ENCODE data around the gene APBB2. TPM values are rescaled to one million over a fixed set of nuclear protein-coding genes. Genes with fewer than 3 reads are reported as not detected.
"Not testable (repeated sequence)": the region's sequence is repeated elsewhere in the genome, so short reads cannot be mapped to it uniquely, and the experiment has no call there.

APBB2 gene
- total RNA-seq, 3 donors from 2014 or later (not counting 1 experiment from before 2014, with no cell fraction given), result 0.38 to 0.48 TPM; not detected in 1

- Histone ChIP-seq H3K36me3 (ENCODE audit: control insufficient read depth, insufficient read depth, low read length) (no peaks in the 10 kb centered on the region), H3K4me1 (ENCODE audit: control insufficient read depth, insufficient read depth, low read length) (no peaks in the 10 kb centered on the region), H3K27me3 (ENCODE audit: control insufficient read depth, insufficient read depth, low read length) (no peaks in the 10 kb centered on the region), H3K27ac (ENCODE audit: low read length) (no peak overlapping the region), H3K9me3 (ENCODE audit: control insufficient read depth, insufficient read depth, low read length) (no peaks in the 10 kb centered on the region), H3K4me3 (ENCODE audit: low read length) (no peak overlapping the region)
- H3K27ac Mint-ChIP-seq, result no peak overlapping the region
- 92% methylated on average over 4 of the region's 4 CpGs for WGBS (ENCODE audit: insufficient coverage)
- H3K27me3 Mint-ChIP-seq (ENCODE audit: low read depth in 2 of 2), result peaks cover 0 to 4% of the 10 kb centered on the region in 2 donors
- H3K4me3 Mint-ChIP-seq, result no peak overlapping the region
- peaks cover 0 to 2% of the 10 kb centered on the region in 2 donors for H3K9me3 Mint-ChIP-seq
- DNase-seq (no peak), ATAC-seq (no peak)
- intact Hi-C loops (cut with micrococcal nuclease), result no loop called here
- TF ChIP-seq CTCF (IDR thresholded peaks at IDR 0.05), result no peak
- H3K4me1 Mint-ChIP-seq, result no peaks in the 10 kb centered on the region
- H3K36me3 Mint-ChIP-seq, result no peaks in the 10 kb centered on the region
Observed at GRCh38 chr4:41148292-41148691, 66.0 kb downstream of the APBB2 start.

- H3K4me3 ChIP-seq (ENCODE audit: low read length); H3K4me3 Mint-ChIP-seq; H3K36me3 Mint-ChIP-seq; H3K9me3 ChIP-seq (ENCODE audit: control insufficient read depth, insufficient read depth, low read length); ATAC-seq; DNase-seq; H3K4me1 Mint-ChIP-seq; H3K9me3 Mint-ChIP-seq; intact Hi-C loops (cut with micrococcal nuclease); H3K4me1 ChIP-seq (ENCODE audit: control insufficient read depth, insufficient read depth, low read length); H3K27ac Mint-ChIP-seq; H3K27ac ChIP-seq (ENCODE audit: low read length); H3K27me3 Mint-ChIP-seq (ENCODE audit: low read depth in 2 of 2); H3K36me3 ChIP-seq (ENCODE audit: control insufficient read depth, insufficient read depth, low read length); H3K27me3 ChIP-seq (ENCODE audit: control insufficient read depth, insufficient read depth, low read length): not testable (repeated sequence)
- 95% methylated on average over 3 of the region's 3 CpGs for WGBS (ENCODE audit: insufficient coverage)
Observed at GRCh38 chr4:41147570-41147969, 66.8 kb downstream of the APBB2 start.

- TF ChIP-seq CTCF (IDR thresholded peaks at IDR 0.05), result no peak
- H3K36me3 Mint-ChIP-seq, result no peaks in the 10 kb centered on the region
- Histone ChIP-seq H3K4me3 (ENCODE audit: low read length) (no peak overlapping the region), H3K27me3 (ENCODE audit: control insufficient read depth, insufficient read depth, low read length) (no peaks in the 10 kb centered on the region), H3K9me3 (ENCODE audit: control insufficient read depth, insufficient read depth, low read length) (no peaks in the 10 kb centered on the region), H3K36me3 (ENCODE audit: control insufficient read depth, insufficient read depth, low read length) (no peaks in the 10 kb centered on the region), H3K27ac (ENCODE audit: low read length) (no peak overlapping the region), H3K4me1 (ENCODE audit: control insufficient read depth, insufficient read depth, low read length) (no peaks in the 10 kb centered on the region)
- peaks cover 0 to 2% of the 10 kb centered on the region in 2 donors for H3K9me3 Mint-ChIP-seq
- ATAC-seq, result no peak
- H3K4me3 Mint-ChIP-seq, result no peak overlapping the region
- 74% methylated on average over 13 of the region's 14 CpGs for WGBS (ENCODE audit: insufficient coverage)
- H3K27me3 Mint-ChIP-seq (ENCODE audit: low read depth in 2 of 2), result peaks cover 0 to 4% of the 10 kb centered on the region in 2 donors
- no peak for DNase-seq
- no peak overlapping the region for H3K27ac Mint-ChIP-seq
- intact Hi-C loops (cut with micrococcal nuclease), result no loop called here
- no peaks in the 10 kb centered on the region for H3K4me1 Mint-ChIP-seq
Observed at GRCh38 chr4:41146716-41147506, 67.4 kb downstream of the APBB2 start.

- no peak for TF ChIP-seq CTCF (IDR thresholded peaks at IDR 0.05)
- H3K4me1 ChIP-seq (ENCODE audit: control insufficient read depth, insufficient read depth, low read length), result no peaks in the 10 kb centered on the region
- intact Hi-C loops (cut with micrococcal nuclease), result no loop called here
- ATAC-seq (no peak), DNase-seq (no peak)
- Mint-ChIP-seq H3K4me1 (no peaks in the 10 kb centered on the region), H3K36me3 (no peaks in the 10 kb centered on the region), H3K27me3 (ENCODE audit: low read depth in 2 of 2) (peaks cover 0 to 4% of the 10 kb centered on the region in 2 donors), H3K4me3 (no peak overlapping the region), H3K27ac (no peak overlapping the region), H3K9me3 (peaks cover 0 to 2% of the 10 kb centered on the region in 2 donors)
- H3K9me3 ChIP-seq (ENCODE audit: control insufficient read depth, insufficient read depth, low read length), result no peaks in the 10 kb centered on the region
- no peaks in the 10 kb centered on the region for H3K36me3 ChIP-seq (ENCODE audit: control insufficient read depth, insufficient read depth, low read length)
- WGBS (ENCODE audit: insufficient coverage), result 94% methylated on average over 5 of the region's 5 CpGs
- no peak overlapping the region for H3K27ac ChIP-seq (ENCODE audit: low read length)
- no peak overlapping the region for H3K4me3 ChIP-seq (ENCODE audit: low read length)
- H3K27me3 ChIP-seq (ENCODE audit: control insufficient read depth, insufficient read depth, low read length), result no peaks in the 10 kb centered on the region
Observed at GRCh38 chr4:41146196-41146595, 68.1 kb downstream of the APBB2 start.

All from natural killer cell (primary cell).